Measurements from ENCODE around the gene EPS8L2.

EPS8L2 gene

DNA sequence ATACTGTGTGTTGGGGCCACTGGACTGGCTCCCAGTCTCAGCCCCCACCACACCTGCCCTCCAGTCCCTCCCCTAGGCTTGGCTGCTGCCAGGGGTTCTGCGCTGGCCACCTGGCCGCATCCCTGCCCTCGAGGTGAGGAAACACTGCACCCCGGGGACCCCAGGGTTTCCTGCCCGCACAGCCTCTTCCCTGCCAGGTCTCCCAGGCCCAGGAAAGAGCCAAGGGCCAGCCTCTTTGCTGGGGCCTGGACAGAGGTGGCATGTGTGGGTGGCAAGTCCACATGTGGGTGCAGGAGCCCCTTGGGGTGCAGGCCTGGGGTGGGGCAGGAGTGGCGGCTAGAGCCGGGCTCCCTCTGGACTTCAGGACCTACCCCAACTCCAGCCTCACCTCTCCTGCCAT, 2.5 kb downstream of the EPS8L2 start:
- TF ChIP-seq, protein P1, sequence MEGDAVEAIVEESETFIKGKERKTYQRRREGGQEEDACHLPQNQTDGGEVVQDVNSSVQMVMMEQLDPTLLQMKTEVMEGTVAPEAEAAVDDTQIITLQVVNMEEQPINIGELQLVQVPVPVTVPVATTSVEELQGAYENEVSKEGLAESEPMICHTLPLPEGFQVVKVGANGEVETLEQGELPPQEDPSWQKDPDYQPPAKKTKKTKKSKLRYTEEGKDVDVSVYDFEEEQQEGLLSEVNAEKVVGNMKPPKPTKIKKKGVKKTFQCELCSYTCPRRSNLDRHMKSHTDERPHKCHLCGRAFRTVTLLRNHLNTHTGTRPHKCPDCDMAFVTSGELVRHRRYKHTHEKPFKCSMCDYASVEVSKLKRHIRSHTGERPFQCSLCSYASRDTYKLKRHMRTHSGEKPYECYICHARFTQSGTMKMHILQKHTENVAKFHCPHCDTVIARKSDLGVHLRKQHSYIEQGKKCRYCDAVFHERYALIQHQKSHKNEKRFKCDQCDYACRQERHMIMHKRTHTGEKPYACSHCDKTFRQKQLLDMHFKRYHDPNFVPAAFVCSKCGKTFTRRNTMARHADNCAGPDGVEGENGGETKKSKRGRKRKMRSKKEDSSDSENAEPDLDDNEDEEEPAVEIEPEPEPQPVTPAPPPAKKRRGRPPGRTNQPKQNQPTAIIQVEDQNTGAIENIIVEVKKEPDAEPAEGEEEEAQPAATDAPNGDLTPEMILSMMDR (IDR thresholded peaks at IDR 0.05; ENCODE audit: extremely low read depth, insufficient read depth, missing control alignments) = no peak
- in situ Hi-C loops (cut with MboI; ENCODE audit: low pct_unique_long_range_greater_than_20kb, low sequenced_read_pairs, unreplicated experiment) = no loop called here
- DNase-seq (ENCODE audit: low spot score) = no peak

DNA sequence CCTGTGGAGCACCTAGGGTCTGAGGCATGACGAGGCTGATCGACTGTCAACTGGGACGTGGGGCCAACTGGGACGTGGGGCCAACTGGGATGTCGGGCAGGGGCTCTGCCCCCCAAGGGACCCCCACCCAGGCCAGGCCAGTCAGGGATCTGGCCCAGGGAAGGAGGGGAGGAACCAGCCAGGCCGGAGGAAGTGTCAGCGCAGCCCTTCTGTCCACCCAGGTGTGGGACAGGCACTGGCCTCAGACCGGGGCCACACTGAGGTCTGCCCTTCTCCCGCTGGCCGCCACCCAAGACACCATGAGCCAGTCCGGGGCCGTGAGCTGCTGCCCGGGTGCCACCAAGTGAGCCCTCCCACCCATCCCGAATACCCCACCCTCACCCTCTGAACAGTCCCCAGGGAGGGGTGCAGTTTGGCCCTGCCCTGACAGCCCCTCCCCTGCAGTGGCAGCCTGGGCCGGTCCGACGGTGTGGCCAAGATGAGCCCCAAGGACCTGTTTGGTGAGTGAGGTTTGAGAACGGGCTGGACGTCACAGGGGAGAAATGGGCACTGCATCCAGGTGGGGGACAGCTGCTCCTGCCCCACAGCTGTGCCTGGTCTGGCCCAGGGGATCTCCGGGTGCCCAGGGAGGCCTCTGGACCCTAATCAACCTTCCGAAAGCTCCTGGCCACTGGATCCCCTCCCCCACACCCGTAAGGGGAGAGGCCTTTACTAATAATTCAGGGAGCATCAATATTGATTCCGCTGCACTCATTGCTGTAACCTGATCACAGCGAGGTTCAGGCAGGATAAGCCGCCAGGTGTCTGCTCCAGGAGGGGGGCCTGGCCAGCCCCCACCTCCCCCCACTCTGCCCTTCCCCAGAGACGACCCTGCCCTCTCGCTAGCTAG, 3.3 kb downstream of the EPS8L2 start:
- TF ChIP-seq, protein P1 (IDR thresholded peaks at IDR 0.05; ENCODE audit: extremely low read depth, insufficient read depth, missing control alignments) = no peak
- DNase-seq (ENCODE audit: low spot score) = no peak
- in situ Hi-C loops (cut with MboI; ENCODE audit: low pct_unique_long_range_greater_than_20kb, low sequenced_read_pairs, unreplicated experiment) = no loop called here

DNA sequence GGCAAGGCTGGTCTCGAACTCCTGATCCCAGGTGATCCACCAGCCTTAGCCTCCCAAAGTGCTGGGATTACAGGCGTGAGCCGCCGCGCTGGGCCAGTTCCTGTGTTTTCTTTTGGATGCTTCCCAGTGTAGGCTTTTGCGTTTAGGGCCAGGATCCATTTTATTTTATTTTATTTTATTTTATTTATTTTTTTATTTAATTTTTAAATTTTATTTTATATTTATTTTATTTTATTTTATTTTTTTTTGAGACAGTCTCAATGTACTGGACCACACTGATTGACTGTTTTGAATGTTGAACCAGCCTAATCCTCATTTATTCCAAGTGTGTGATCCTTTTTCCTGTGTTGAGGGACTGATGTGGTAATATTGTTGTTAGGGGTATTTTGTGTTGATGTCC, 8.4 kb downstream of the EPS8L2 start:
- in situ Hi-C loops (cut with MboI; ENCODE audit: low pct_unique_long_range_greater_than_20kb, low sequenced_read_pairs, unreplicated experiment) = loop anchor here (10.0 kb wide), 1 partner anchor 160 kb away; no protein-coding TSS in a partner anchor
- DNase-seq (ENCODE audit: low spot score) = no peak
- TF ChIP-seq, protein P1 (IDR thresholded peaks at IDR 0.05; ENCODE audit: extremely low read depth, insufficient read depth, missing control alignments) = no peak

DNA sequence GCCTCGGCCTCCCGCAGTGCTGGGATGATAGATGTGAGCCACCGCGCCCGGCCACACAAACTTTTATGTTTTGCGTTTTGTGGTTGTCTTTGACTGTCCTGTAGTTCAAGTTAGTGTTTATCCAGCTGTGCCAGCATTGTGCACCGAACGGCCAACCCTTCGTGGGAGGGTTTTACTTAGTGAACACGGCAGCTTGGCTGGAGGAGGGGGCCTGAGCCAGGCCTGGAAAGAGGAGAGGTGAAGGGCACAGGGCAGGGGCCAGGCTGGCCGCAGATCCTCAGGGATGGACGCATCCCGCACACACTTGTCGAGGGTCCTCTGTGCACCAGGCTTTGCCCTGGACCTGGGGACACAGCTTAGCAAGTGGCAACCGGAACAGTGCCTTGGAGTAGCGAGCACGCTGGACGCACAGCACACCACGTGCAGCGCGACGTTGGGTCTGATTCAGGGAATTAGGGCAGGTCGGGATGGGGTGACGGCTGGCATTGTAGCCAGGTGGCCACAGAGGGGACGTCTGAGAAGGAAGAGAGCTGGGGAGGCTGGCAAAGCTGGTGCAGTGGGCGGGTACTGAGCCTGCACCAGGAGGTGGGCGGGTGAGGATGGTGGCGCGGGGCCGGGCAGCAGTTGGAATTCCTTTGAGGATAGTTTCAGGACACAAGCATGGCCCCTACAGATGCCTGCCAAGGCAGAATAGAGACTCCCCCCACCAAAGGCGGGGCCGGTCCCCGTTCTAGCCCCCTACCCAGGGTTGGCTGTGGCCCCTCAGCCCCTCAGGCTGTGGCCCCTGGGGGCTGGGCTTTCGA, 13.4 kb downstream of the EPS8L2 start:
- in situ Hi-C loops (cut with MboI; ENCODE audit: low pct_unique_long_range_greater_than_20kb, low sequenced_read_pairs, unreplicated experiment) = loop anchor here (10.0 kb wide), 1 partner anchor 165 kb away; no protein-coding TSS in a partner anchor
- TF ChIP-seq, protein P1 (IDR thresholded peaks at IDR 0.05; ENCODE audit: extremely low read depth, insufficient read depth, missing control alignments) = no peak
- no peak for DNase-seq (ENCODE audit: low spot score)

DNA sequence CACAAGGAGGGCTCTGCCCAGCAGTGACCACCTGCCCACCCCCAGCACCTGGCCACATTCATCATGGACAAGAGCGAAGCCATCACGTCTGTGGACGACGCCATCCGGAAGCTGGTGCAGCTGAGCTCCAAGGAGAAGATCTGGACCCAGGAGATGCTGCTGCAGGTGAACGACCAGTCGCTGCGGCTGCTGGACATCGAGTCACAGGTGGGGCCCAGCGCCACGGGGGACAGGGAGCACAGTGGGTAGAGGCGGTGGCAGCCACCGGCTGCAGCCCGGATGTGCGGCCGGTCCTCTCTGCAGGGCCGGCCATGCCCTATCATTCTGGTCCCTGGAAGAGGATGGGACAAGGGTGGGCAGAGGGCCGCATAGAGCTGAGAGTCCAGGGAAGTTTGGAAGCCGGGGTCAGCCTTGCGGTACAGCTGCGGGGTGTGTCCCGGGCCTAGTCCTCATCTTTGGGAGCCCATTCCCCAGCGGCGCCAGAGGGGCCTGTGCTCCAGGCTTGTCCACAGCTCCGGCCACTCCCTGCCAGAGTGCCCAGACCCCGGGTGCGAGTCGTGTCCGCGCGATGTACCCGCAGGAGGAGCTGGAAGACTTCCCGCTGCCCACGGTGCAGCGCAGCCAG, 14.1 kb downstream of the EPS8L2 start:
- TF ChIP-seq, protein P1 (IDR thresholded peaks at IDR 0.05; ENCODE audit: extremely low read depth, insufficient read depth, missing control alignments) = no peak
- DNase-seq (ENCODE audit: low spot score) = no peak
- in situ Hi-C loops (cut with MboI; ENCODE audit: low pct_unique_long_range_greater_than_20kb, low sequenced_read_pairs, unreplicated experiment) = no loop called here

DNA sequence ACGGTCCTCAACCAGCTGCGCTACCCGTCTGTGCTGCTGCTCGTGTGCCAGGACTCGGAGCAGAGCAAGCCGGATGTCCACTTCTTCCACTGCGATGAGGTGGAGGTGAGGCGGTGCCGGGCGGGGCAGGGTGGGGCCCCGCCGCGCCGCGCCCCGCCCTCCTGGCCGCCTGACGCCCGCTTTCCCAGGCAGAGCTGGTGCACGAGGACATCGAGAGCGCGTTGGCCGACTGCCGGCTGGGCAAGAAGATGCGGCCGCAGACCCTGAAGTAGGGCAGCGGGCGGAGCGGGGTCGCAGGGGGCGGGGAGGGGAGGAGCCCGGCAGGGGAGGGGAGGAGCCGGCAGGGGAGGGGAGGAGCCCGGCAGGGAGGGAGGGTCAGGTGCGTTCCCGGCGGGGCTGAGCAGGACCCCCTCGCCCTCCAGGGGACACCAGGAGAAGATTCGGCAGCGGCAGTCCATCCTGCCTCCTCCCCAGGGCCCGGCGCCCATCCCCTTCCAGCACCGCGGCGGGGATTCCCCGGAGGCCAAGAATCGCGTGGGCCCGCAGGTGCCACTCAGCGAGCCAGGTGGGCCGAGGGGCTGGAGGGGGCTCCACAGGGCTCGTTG, 14.7 kb downstream of the EPS8L2 start:
- TF ChIP-seq, protein P1 (IDR thresholded peaks at IDR 0.05; ENCODE audit: extremely low read depth, insufficient read depth, missing control alignments) = no peak
- in situ Hi-C loops (cut with MboI; ENCODE audit: low pct_unique_long_range_greater_than_20kb, low sequenced_read_pairs, unreplicated experiment) = no loop called here
- peak; percentile 92 for DNase-seq (ENCODE audit: low spot score)
